Activated T-cell treated with anti-CD3 and anti-CD28 coated beads, Interleukin-2, amount 50 U/mL, for 72 hours (primary cell): ENCODE results near the gene MED12. TPM values are rescaled to one million over a fixed set of nuclear protein-coding genes. Genes with fewer than 3 reads are reported as not detected.
A peak's percentile ranks its signal among the peaks of the same experiment; 100 is the strongest.
"Not testable (repeated sequence)": the region's sequence is repeated elsewhere in the genome, so short reads cannot be mapped to it uniquely, and the experiment has no call there.

Experiments
- ATAC-seq, 2 donors: fragments of 150-1000 bp; cut with Tn5 transposase; replicated peaks in 1 of 2; 2 replicates each; pipeline ENCODE4 v1.10.0; 2021; ENCODE audit warnings: moderate library complexity in 2 of 2, mild to moderate bottlenecking in 1 of 2
- DNase-seq, 2 donors: peaks; one replicate each; pipeline ENCODE4 v3.0.0; 2021 to 2022; ENCODE audit warnings: mixed read lengths in 1 of 2
- H3K27ac Mint-ChIP-seq: one replicate; pipeline ENCODE4 v1.8.0; 2022; ENCODE audit warnings: mild to moderate bottlenecking, moderate library complexity, mixed read lengths
- H3K27me3 Mint-ChIP-seq: one replicate; pipeline ENCODE4 v1.8.0; 2022; ENCODE audit warnings: low read depth, mixed read lengths
- H3K36me3 Mint-ChIP-seq, 2 donors: one replicate each; pipeline ENCODE4 v1.8.0; 2022; ENCODE audit warnings: mixed read lengths in 2 of 2, mild to moderate bottlenecking in 1 of 2; ENCODE audit not compliant: insufficient read depth in 2 of 2
- H3K4me1 Mint-ChIP-seq: one replicate; pipeline ENCODE4 v1.8.0; 2022; ENCODE audit warnings: low read depth, mixed read lengths
- H3K4me3 Mint-ChIP-seq, 2 donors: one replicate each; pipeline ENCODE4 v1.8.0; 2022; ENCODE audit warnings: mild to moderate bottlenecking in 2 of 2, mixed read lengths in 2 of 2, moderate library complexity in 2 of 2
- H3K9me3 Mint-ChIP-seq, 2 donors: one replicate each; pipeline ENCODE4 v1.8.0; 2022; ENCODE audit warnings: mixed read lengths in 2 of 2
- total RNA-seq, 2 donors: library from RNA; stranded (reverse); gene quantifications; one replicate each; pipeline ENCODE4 v1.2.3, GENCODE V29; 2022

The MED12 gene
- total RNA-seq, 2 donors from 2014 or later, result 44.1 to 48.6 TPM

GRCh38 chrX:71174795-71175194, 56.4 kb downstream of the MED12 start:
- DNase-seq (no peak), ATAC-seq (peak; percentile 36 to 52)
- Mint-ChIP-seq H3K36me3 (peaks cover 3 to 7% of the 10 kb centered on the region in 2 donors), H3K27ac (no peak overlapping the region), H3K9me3 (no peaks in the 10 kb centered on the region), H3K4me1 (peaks cover 10% of the 10 kb centered on the region), H3K27me3 (peaks cover 12% of the 10 kb centered on the region), H3K4me3 (no peak overlapping the region)

GRCh38 chrX:71175531-71175930, 57.1 kb downstream of the MED12 start:
- Mint-ChIP-seq H3K36me3 (peaks cover 3 to 7% of the 10 kb centered on the region in 2 donors), H3K27me3 (peaks cover 12% of the 10 kb centered on the region), H3K4me3 (no peak overlapping the region), H3K27ac (no peak overlapping the region), H3K4me1 (peaks cover 12% of the 10 kb centered on the region), H3K9me3 (no peaks in the 10 kb centered on the region)
- ATAC-seq (no peak), DNase-seq (no peak)

- peaks cover 3 to 7% of the 10 kb centered on the region in 2 donors for H3K36me3 Mint-ChIP-seq
- no peak overlapping the region for H3K27ac Mint-ChIP-seq
- H3K4me3 Mint-ChIP-seq, result no peak overlapping the region
- peaks cover 22% of the 10 kb centered on the region for H3K4me1 Mint-ChIP-seq
- DNase-seq (no peak), ATAC-seq (no peak)
- H3K27me3 Mint-ChIP-seq, result peaks cover 12% of the 10 kb centered on the region
- H3K9me3 Mint-ChIP-seq, result no peaks in the 10 kb centered on the region
These were observed 58.9 kb downstream of the MED12 start for GRCh38 chrX:71177327-71177726.

- H3K4me1 Mint-ChIP-seq, result peaks cover 25% of the 10 kb centered on the region
- H3K36me3 Mint-ChIP-seq, result peaks cover 3 to 7% of the 10 kb centered on the region in 2 donors
- H3K9me3 Mint-ChIP-seq, result no peaks in the 10 kb centered on the region
- H3K27me3 Mint-ChIP-seq, result peaks cover 12% of the 10 kb centered on the region
- ATAC-seq (no peak), DNase-seq (peak; percentile 41 to 45)
- H3K27ac Mint-ChIP-seq, result no peak overlapping the region
- H3K4me3 Mint-ChIP-seq, result no peak overlapping the region
These were observed 60.5 kb downstream of the MED12 start for GRCh38 chrX:71178908-71179307.

GRCh38 chrX:71180579-71181265, 62.3 kb downstream of the MED12 start:
- Mint-ChIP-seq H3K4me3 (peak overlapping the region; percentile 49 to 52), H3K4me1 (peaks cover 15% of the 10 kb centered on the region), H3K27me3 (peaks cover 12% of the 10 kb centered on the region)
- not testable (repeated sequence) for H3K9me3 Mint-ChIP-seq, H3K36me3 Mint-ChIP-seq, ATAC-seq, DNase-seq, H3K27ac Mint-ChIP-seq

GRCh38 chrX:71181558-71181909, 63.1 kb downstream of the MED12 start:
- Mint-ChIP-seq H3K4me3 (peak overlapping the region; percentile 85 to 95), H3K27me3 (peaks cover 12% of the 10 kb centered on the region), H3K4me1 (peaks cover 17% of the 10 kb centered on the region), H3K36me3 (peaks cover 3 to 7% of the 10 kb centered on the region in 2 donors), H3K27ac (peak overlapping the region; percentile 97), H3K9me3 (no peaks in the 10 kb centered on the region)
- DNase-seq, result peak; percentile 48 to 49
- peak; percentile 57 to 62 for ATAC-seq

GRCh38 chrX:71181910-71182799, 63.8 kb downstream of the MED12 start:
- peak overlapping the region; percentile 97 for H3K27ac Mint-ChIP-seq
- H3K36me3 Mint-ChIP-seq, result peaks cover 0 to 6% of the 10 kb centered on the region in 2 donors
- H3K27me3 Mint-ChIP-seq, result peaks cover 12% of the 10 kb centered on the region
- H3K9me3 Mint-ChIP-seq, result no peaks in the 10 kb centered on the region
- peak; percentile 78 to 87 for DNase-seq
- peak; percentile 95 for ATAC-seq
- H3K4me3 Mint-ChIP-seq, result peak overlapping the region; percentile 85 to 95
- peaks cover 21% of the 10 kb centered on the region for H3K4me1 Mint-ChIP-seq

- H3K4me1 Mint-ChIP-seq, result peaks cover 21% of the 10 kb centered on the region
- peak overlapping the region; percentile 85 to 95 for H3K4me3 Mint-ChIP-seq
- no peak for ATAC-seq
- peaks cover 0 to 2% of the 10 kb centered on the region in 2 donors for H3K36me3 Mint-ChIP-seq
- peaks cover 9% of the 10 kb centered on the region for H3K27me3 Mint-ChIP-seq
- no peak for DNase-seq
- H3K9me3 Mint-ChIP-seq, result no peaks in the 10 kb centered on the region
- H3K27ac Mint-ChIP-seq, result peak overlapping the region; percentile 97
These were observed 64.5 kb downstream of the MED12 start for GRCh38 chrX:71182871-71183270.

GRCh38 chrX:71183341-71183740, 64.9 kb downstream of the MED12 start:
- peaks cover 21% of the 10 kb centered on the region for H3K4me1 Mint-ChIP-seq
- no peak overlapping the region for H3K4me3 Mint-ChIP-seq
- no peak overlapping the region for H3K27ac Mint-ChIP-seq
- peaks cover 5% of the 10 kb centered on the region for H3K27me3 Mint-ChIP-seq
- DNase-seq (no peak), ATAC-seq (no peak)
- H3K36me3 Mint-ChIP-seq, result no peaks in the 10 kb centered on the region
- no peaks in the 10 kb centered on the region for H3K9me3 Mint-ChIP-seq

GRCh38 chrX:71184092-71184491, 65.7 kb downstream of the MED12 start:
- DNase-seq (no peak), ATAC-seq (no peak)
- H3K4me1 Mint-ChIP-seq, result peaks cover 21% of the 10 kb centered on the region
- H3K36me3 Mint-ChIP-seq, result no peaks in the 10 kb centered on the region
- H3K9me3 Mint-ChIP-seq, result no peaks in the 10 kb centered on the region
- H3K27ac Mint-ChIP-seq, result peak overlapping the region; percentile 15
- H3K27me3 Mint-ChIP-seq, result peaks cover 3% of the 10 kb centered on the region
- no peak overlapping the region for H3K4me3 Mint-ChIP-seq

GRCh38 chrX:71184803-71185495, 66.6 kb downstream of the MED12 start:
- DNase-seq (no peak), ATAC-seq (no peak)
- Mint-ChIP-seq H3K36me3 (no peaks in the 10 kb centered on the region), H3K4me3 (no peak overlapping the region), H3K27ac (peak overlapping the region; percentile 55), H3K9me3 (no peaks in the 10 kb centered on the region), H3K4me1 (peaks cover 21% of the 10 kb centered on the region), H3K27me3 (no peaks in the 10 kb centered on the region)

GRCh38 chrX:71191248-71191647, 72.9 kb downstream of the MED12 start:
- Mint-ChIP-seq H3K4me1 (peaks cover 24% of the 10 kb centered on the region), H3K36me3 (peaks cover 2 to 4% of the 10 kb centered on the region in 2 donors), H3K27me3 (no peaks in the 10 kb centered on the region), H3K4me3 (peak overlapping the region in 1 of 2 donors; percentile 27), H3K9me3 (peaks cover 0 to 2% of the 10 kb centered on the region in 2 donors), H3K27ac (peak overlapping the region; percentile 81)
- ATAC-seq (peak in 1 of 2 donors; percentile 32), DNase-seq (no peak)
